ENCODE measurements around the gene GATD1.

The GATD1 gene

DNA sequence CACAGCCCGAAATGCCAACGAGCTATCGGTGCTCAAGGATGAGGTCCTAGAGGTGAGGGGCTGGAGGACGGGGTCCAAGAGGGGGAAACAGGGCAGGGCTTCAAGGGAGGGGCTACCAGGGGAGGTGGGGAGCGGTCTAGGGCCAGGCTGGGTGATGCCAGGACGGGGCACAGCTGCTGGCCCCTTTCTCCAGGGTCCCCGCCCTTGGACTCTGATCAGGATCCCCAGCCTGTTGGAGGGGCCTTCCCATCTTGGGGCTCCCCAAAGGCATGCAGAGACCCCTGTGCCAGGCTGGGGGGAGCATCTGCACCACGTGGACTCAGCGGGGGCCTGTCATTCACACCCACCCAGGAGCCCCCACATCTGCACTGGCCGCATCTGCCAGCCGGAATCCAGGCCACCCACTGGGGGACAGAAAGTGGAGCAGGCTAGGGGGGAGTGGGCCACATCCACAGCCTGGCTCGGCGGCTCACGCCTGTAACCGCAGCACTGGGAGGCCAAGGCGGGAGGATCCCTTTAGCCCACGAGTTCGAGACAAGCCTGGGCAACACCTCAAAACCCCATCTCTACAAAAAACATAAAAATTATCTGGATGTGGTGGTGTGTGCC lies 52.4 kb downstream of the GATD1 start:
- no peak for DNase-seq

DNA sequence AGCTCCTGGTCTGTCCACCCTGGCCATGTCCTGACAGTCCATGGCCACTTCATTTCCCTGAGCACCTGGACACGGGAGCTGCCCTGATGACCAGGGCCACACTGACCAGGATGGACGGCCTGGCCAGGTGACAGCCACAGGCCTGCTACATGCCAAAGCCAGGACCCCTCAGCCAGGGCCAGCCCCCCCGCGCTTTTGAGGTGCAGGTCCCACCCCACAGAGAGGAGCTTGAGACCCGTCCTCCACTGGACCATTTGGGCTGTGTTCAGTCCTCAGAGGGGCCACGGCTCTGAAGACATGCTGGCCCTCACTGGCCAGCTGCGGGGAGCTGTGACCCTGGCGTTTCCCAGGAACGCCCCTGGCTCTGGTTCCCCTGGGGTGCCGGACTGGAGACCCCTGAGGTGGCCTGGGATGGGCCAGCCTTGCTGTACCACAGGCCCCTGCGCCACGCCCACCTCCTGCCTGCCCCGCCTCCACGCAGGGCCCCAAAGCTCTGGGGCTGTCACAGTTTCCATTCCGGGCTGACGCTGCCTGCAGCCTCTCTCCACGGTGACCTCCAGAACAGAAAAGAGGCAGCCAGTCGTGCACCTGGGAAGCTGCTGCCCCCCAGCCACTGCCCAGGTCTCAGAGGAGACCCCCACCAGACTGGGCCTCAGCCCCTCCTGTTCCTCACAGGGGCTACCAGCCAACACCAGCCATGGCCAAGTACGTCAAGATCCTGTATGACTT lies 53.1 kb downstream of the GATD1 start:
- no peak for DNase-seq

DNA sequence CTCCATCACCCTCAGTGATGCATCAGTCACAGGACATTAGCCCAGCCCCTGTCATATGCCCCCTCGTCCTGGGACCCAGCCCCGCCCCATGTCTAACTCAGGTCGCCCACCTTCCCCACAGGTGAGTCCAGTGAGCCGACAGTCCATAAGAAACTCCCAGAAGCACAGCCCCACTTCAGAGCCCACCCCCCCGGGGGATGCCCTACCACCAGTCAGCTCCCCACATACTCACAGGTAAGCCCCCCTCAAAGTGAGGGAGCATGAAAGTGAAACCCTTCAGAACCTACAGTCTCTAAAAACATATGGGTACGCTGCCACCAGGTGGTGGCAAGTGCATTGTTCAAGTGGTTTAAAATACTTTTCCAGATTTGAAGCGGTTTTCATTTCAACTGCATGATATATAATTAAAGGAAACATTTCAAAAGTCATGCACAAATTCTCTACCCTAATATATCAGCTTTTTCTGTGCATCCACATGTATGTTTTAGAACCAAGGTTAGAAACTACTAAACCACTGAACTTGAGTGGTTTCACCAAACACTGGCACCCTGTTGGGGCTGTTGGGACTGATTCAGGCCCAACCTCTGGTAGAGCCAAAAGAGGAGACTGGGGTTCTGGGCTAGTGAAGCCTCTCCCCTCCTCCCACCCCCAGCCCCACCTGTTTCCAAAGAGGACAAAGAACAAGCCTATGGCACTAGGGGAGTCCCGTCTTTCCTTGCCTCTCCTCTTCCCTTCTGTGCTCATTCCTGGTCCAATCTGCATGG lies 54.0 kb downstream of the GATD1 start:
- DNase-seq, result no peak

GRCh38 chr11:722346-722811 lies 54.9 kb downstream of the GATD1 start:
- no peak for DNase-seq

DNA sequence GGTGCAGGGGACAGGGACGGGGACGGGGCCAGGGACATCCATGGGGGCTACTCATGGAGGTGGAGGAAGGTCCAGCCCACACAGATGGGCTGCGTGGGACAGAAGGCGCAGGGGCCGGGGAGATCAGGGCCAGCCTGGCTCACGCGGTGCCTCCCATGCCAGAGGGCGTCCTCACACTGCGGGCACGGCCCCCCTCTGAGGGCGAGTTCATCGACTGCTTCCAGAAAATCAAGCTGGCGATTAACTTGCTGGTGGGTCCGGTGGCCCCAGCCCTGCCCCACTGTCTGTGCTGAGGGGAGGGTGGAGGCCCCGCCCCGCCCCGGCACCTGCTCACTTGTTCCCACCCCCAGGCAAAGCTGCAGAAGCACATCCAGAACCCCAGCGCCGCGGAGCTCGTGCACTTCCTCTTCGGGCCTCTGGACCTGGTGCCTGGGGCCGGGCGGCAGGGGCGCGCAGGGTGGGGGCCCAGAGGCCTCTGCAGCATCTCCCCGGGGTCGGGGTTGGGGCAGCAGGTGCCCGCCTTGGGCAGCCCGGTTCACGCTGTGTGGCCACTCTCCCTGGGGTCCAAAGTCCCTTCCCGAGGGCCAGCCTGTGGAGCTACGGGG lies 55.4 kb downstream of the GATD1 start:
- DNase-seq, result no peak

GRCh38 chr11:721247-721740 lies 56.0 kb downstream of the GATD1 start:
- DNase-seq, result no peak

DNA sequence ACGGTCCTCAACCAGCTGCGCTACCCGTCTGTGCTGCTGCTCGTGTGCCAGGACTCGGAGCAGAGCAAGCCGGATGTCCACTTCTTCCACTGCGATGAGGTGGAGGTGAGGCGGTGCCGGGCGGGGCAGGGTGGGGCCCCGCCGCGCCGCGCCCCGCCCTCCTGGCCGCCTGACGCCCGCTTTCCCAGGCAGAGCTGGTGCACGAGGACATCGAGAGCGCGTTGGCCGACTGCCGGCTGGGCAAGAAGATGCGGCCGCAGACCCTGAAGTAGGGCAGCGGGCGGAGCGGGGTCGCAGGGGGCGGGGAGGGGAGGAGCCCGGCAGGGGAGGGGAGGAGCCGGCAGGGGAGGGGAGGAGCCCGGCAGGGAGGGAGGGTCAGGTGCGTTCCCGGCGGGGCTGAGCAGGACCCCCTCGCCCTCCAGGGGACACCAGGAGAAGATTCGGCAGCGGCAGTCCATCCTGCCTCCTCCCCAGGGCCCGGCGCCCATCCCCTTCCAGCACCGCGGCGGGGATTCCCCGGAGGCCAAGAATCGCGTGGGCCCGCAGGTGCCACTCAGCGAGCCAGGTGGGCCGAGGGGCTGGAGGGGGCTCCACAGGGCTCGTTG lies 56.5 kb downstream of the GATD1 start:
- DNase-seq, result no peak

GRCh38 chr11:720017-720641 lies 57.2 kb downstream of the GATD1 start:
- DNase-seq, result no peak

GRCh38 chr11:719214-720016 lies 57.9 kb downstream of the GATD1 start:
- no peak for DNase-seq

Data from KG1 (cell line).